GM21515 (cell line): Measurements from ENCODE around the gene RBMS3.
"Not testable (repeated sequence)": the region's sequence is repeated elsewhere in the genome, so short reads cannot be mapped to it uniquely, and the experiment has no call there.

Experiments used
- ATAC-seq: cut with Tn5 transposase; IDR thresholded peaks from one replicate; pipeline ENCODE4 v1.9.1; 2021; ENCODE audit not compliant: unreplicated experiment

RBMS3 gene

GRCh38 chr3:29310865-29311264 lies 30.0 kb downstream of the RBMS3 start:
- ATAC-seq: no peak

- ATAC-seq: no peak
Measured at GRCh38 chr3:29311795-29312194, 30.9 kb downstream of the RBMS3 start.

GRCh38 chr3:29312395-29312794 lies 31.5 kb downstream of the RBMS3 start:
- ATAC-seq: no peak

GRCh38 chr3:29312960-29313452 lies 32.1 kb downstream of the RBMS3 start:
- ATAC-seq: no peak

GRCh38 chr3:29313981-29314726 lies 33.3 kb downstream of the RBMS3 start:
- no peak for ATAC-seq

GRCh38 chr3:29314727-29315088 lies 33.8 kb downstream of the RBMS3 start:
- no peak for ATAC-seq

- no peak for ATAC-seq
Measured at GRCh38 chr3:29317659-29318173, 36.8 kb downstream of the RBMS3 start.

- ATAC-seq: no peak
Measured at GRCh38 chr3:29318251-29318650, 37.4 kb downstream of the RBMS3 start.

GRCh38 chr3:29319262-29319661 lies 38.4 kb downstream of the RBMS3 start:
- peak; percentile 75 for ATAC-seq

- no peak for ATAC-seq
Measured at GRCh38 chr3:29319798-29320197, 38.9 kb downstream of the RBMS3 start.

- no peak for ATAC-seq
Measured at GRCh38 chr3:29322586-29322985, 41.7 kb downstream of the RBMS3 start.

GRCh38 chr3:29324180-29324651 lies 43.3 kb downstream of the RBMS3 start:
- ATAC-seq: peak; percentile 98

- not testable (repeated sequence) for ATAC-seq
Measured at GRCh38 chr3:29326540-29326939, 45.7 kb downstream of the RBMS3 start.

- ATAC-seq: no peak
Measured at GRCh38 chr3:29329986-29330890, 49.4 kb downstream of the RBMS3 start.

- no peak for ATAC-seq
Measured at GRCh38 chr3:29331035-29331434, 50.2 kb downstream of the RBMS3 start.

- ATAC-seq: no peak
Measured at GRCh38 chr3:29331456-29332194, 50.8 kb downstream of the RBMS3 start.

GRCh38 chr3:29332195-29332637 lies 51.3 kb downstream of the RBMS3 start:
- ATAC-seq: no peak

- ATAC-seq: no peak
Measured at GRCh38 chr3:29333576-29333975, 52.7 kb downstream of the RBMS3 start.

GRCh38 chr3:29334706-29335105 lies 53.8 kb downstream of the RBMS3 start:
- ATAC-seq: no peak

- no peak for ATAC-seq
Measured at GRCh38 chr3:29335438-29335837, 54.6 kb downstream of the RBMS3 start.

- no peak for ATAC-seq
Measured at GRCh38 chr3:29335943-29336342, 55.1 kb downstream of the RBMS3 start.
